WERI-Rb-1 (cell line): ENCODE measurements around the gene RHBDF2.

Experiments
- DNase-seq: peaks from one replicate; pipeline ENCODE4 v3.0.0-alpha.2; 2020
- H3K27ac ChIP-seq: fragments of 250-450 bp; sonication (Bioruptor Pico); 2 replicates; pipeline ENCODE4 v1.5.1; 2020; ENCODE audit warnings: mild to moderate bottlenecking, moderate library complexity
- H3K27me3 ChIP-seq: fragments of 250-450 bp; sonication (Bioruptor Pico); 2 replicates; pipeline ENCODE4 v1.5.1; 2021; ENCODE audit warnings: mild to moderate bottlenecking, low read depth, moderate library complexity; ENCODE audit not compliant: insufficient read depth, severe bottlenecking
- H3K36me3 ChIP-seq: fragments of 250-450 bp; sonication (Bioruptor Pico); 2 replicates; pipeline ENCODE4 v1.5.1; 2020; ENCODE audit warnings: mild to moderate bottlenecking, moderate library complexity
- H3K4me3 ChIP-seq: 2 replicates; pipeline ENCODE4 v1.5.1; 2011; ENCODE audit warnings: low read depth, mild to moderate bottlenecking, control low read depth, low read length
- H3K9me3 ChIP-seq: fragments of 250-450 bp; sonication (Bioruptor Pico); 2 replicates; pipeline ENCODE4 v1.5.1; 2021; ENCODE audit warnings: mild to moderate bottlenecking, moderate library complexity; ENCODE audit not compliant: severe bottlenecking
- CTCF ChIP-seq: IDR thresholded peaks from 2 replicates; pipeline ENCODE4 v1.5.1; 2011; ENCODE audit warnings: low read depth, mild to moderate bottlenecking, control low read depth, inconsistent platforms, low read length

The RHBDF2 gene

GRCh38 chr17:76547183-76547641, 46.0 kb upstream of the RHBDF2 start:
- Histone ChIP-seq H3K27me3 (no peaks in the 10 kb centered on the region), H3K4me3 (no peak overlapping the region), H3K9me3 (no peaks in the 10 kb centered on the region), H3K36me3 (no peaks in the 10 kb centered on the region; the same call in 1 of the 2 replicates), H3K27ac (peak overlapping the region; percentile 8)
- peak; percentile 90 for TF ChIP-seq CTCF
- DNase-seq, result peak; percentile 91

GRCh38 chr17:76546556-76547182, 45.4 kb upstream of the RHBDF2 start:
- no peak overlapping the region for H3K4me3 ChIP-seq
- no peak for TF ChIP-seq CTCF
- no peak for DNase-seq
- H3K9me3 ChIP-seq, result no peaks in the 10 kb centered on the region
- no peaks in the 10 kb centered on the region for H3K27me3 ChIP-seq
- peak overlapping the region; percentile 8 for H3K27ac ChIP-seq
- H3K36me3 ChIP-seq, result no peaks in the 10 kb centered on the region; the same call in 1 of the 2 replicates

GRCh38 chr17:76545918-76546555, 44.8 kb upstream of the RHBDF2 start:
- peak; percentile 22; the same call in 1 of the 2 replicates for TF ChIP-seq CTCF
- H3K36me3 ChIP-seq, result peaks cover 2% of the 10 kb centered on the region
- no peaks in the 10 kb centered on the region for H3K27me3 ChIP-seq
- H3K4me3 ChIP-seq, result no peak overlapping the region
- no peaks in the 10 kb centered on the region for H3K9me3 ChIP-seq
- DNase-seq, result peak; percentile 81
- peak overlapping the region; percentile 6; the same call in 1 of the 2 replicates for H3K27ac ChIP-seq

GRCh38 chr17:76544546-76545365, 43.5 kb upstream of the RHBDF2 start:
- Histone ChIP-seq H3K4me3 (peak overlapping the region; percentile 7; the same call in 1 of the 2 replicates), H3K36me3 (peaks cover 2% of the 10 kb centered on the region), H3K9me3 (no peaks in the 10 kb centered on the region), H3K27me3 (no peaks in the 10 kb centered on the region), H3K27ac (peak overlapping the region; percentile 96)
- no peak for TF ChIP-seq CTCF
- no peak for DNase-seq

GRCh38 chr17:76543826-76544545, 42.8 kb upstream of the RHBDF2 start:
- Histone ChIP-seq H3K27me3 (no peaks in the 10 kb centered on the region), H3K27ac (peak overlapping the region; percentile 96), H3K36me3 (peaks cover 2% of the 10 kb centered on the region; the same call in 1 of the 2 replicates), H3K4me3 (peak overlapping the region; percentile 7), H3K9me3 (no peaks in the 10 kb centered on the region)
- TF ChIP-seq CTCF, result no peak
- DNase-seq, result peak; percentile 63
